ENCODE results near the gene TGM3. TPM values are rescaled to one million over a fixed set of nuclear protein-coding genes. Genes with fewer than 3 reads are reported as not detected.
"Not testable (repeated sequence)": the region's sequence is repeated elsewhere in the genome, so short reads cannot be mapped to it uniquely, and the experiment has no call there.

The TGM3 gene, protein sequence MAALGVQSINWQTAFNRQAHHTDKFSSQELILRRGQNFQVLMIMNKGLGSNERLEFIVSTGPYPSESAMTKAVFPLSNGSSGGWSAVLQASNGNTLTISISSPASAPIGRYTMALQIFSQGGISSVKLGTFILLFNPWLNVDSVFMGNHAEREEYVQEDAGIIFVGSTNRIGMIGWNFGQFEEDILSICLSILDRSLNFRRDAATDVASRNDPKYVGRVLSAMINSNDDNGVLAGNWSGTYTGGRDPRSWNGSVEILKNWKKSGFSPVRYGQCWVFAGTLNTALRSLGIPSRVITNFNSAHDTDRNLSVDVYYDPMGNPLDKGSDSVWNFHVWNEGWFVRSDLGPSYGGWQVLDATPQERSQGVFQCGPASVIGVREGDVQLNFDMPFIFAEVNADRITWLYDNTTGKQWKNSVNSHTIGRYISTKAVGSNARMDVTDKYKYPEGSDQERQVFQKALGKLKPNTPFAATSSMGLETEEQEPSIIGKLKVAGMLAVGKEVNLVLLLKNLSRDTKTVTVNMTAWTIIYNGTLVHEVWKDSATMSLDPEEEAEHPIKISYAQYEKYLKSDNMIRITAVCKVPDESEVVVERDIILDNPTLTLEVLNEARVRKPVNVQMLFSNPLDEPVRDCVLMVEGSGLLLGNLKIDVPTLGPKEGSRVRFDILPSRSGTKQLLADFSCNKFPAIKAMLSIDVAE
- not detected in 2 replicates for total RNA-seq (2014; rRNA removed; shearing (Covaris generic))

DNA sequence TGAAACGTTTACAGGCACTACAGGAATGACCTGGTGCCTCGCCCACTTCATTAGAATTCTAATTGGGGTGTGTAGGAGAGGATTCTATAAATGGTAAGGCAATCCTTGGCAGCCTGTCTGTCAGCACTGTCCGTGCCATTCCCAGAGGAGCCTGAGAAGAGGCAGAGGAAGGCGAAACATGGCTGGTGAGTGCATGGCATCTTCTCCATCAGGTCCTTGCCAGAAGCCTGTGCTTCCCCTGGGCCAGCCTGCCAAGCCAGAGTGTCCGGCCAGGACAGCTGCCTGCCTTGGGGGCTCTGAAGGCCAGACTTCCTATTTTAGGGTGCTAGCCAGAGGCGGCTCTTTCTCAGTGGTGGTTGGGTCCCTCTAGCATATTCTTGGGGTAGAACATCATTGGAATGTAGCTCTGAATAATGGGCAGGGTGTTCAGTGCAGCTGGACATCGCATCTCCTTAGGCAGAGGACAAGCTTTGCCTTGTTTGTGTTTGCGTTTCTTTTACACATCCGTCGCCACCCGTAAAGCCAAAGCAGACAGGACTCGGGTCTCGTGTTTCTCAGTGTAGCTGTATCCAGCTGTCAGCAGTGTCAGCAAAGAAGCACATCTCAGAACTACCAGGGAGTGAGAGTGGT, at the start of gene TGM3:
Gene TGM3 (plus strand): TSS at position 116 of the 630 bp plus-strand sequence. CDS start 63 bp downstream, at position 179.
- H3K27ac ChIP-seq, result no peak within 1 kb of the TSS
- H3K4me3 ChIP-seq, result no peak within 1 kb of the TSS
- no peaks in the 10 kb centered on the region for H3K36me3 ChIP-seq
- no peaks in the 10 kb centered on the region for H3K4me1 ChIP-seq
- H3K27me3 ChIP-seq, result peaks cover 13% of the 10 kb centered on the region; the same call in 1 of the 2 replicates
- DNase-seq, result no peak
- H3K9me3 ChIP-seq (replicated peaks), result no peaks in the 10 kb centered on the region

DNA sequence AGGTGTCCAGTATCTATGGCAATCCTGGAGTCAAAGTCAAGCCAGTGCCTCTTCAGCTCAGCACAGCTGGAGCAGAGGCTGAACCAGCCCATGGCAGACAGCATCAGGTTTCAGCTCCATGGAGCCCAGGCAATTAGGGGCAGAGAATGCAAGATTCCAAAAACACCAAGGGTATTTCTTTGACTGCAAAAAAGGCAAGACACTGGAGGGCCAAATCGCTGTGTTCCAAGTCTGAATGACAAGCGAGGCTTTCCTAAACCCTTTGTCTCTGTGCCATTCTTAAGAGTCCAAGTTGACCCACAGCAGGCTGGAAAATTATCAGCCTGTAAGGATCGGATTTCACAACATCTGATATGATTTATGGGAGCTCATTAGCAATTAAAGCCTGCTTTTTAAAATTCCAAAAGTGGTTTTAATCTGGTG, 49.7 kb upstream of the TGM3 start:
- Histone ChIP-seq H3K9me3 (replicated peaks) (no peaks in the 10 kb centered on the region), H3K27ac (no peak overlapping the region), H3K4me1 (no peaks in the 10 kb centered on the region), H3K4me3 (no peak overlapping the region), H3K27me3 (no peaks in the 10 kb centered on the region), H3K36me3 (no peaks in the 10 kb centered on the region)
- peak in 1 of 2 experiments; percentile 37 for DNase-seq

DNA sequence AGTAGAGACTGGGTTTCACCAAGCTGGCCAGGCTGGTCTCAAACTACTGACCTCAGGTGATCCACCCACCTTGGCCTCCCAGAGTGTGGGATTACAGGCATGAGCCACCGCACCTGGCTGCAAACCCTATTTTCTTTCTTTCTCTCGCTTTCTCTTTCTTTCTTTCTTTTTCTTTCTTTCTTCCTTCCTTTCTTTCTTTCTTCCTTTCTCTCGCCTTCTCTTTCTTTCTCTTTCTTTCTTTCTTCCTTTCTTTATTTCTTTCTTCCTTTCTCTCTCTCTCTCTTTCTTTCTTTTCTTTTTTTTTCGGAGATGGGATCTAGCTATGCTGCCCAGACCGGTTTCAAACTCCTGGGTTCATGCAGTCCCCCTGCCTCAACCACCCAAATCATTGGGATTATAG, 47.0 kb upstream of the TGM3 start:
- H3K9me3 ChIP-seq (replicated peaks), result no peaks in the 10 kb centered on the region
- H3K36me3 ChIP-seq, result no peaks in the 10 kb centered on the region
- DNase-seq, result no peak
- H3K27me3 ChIP-seq, result no peaks in the 10 kb centered on the region
- no peak overlapping the region for H3K4me3 ChIP-seq
- H3K27ac ChIP-seq, result no peak overlapping the region
- H3K4me1 ChIP-seq, result no peaks in the 10 kb centered on the region

DNA sequence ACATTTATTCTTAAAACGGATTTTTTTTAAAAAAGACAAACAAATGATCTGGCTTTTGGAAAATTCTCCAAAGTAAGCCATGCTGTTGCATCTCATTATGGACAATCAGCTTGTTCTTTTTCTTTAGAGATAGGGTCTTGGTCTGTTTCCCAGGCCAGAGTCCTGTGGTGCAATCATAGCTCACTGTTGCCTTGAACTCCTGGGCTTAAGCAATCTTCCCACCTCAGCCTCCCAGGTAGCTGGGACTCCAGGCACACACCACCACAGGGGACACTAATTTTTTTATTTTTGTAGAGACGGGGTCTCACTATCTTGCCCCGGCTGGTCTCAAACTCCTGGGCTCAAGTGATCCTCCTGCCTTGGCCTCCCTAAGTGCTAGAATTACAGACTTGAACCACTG, 45.9 kb upstream of the TGM3 start:
- no peak overlapping the region for H3K27ac ChIP-seq
- H3K36me3 ChIP-seq, result no peaks in the 10 kb centered on the region
- no peaks in the 10 kb centered on the region for H3K9me3 ChIP-seq (replicated peaks)
- no peaks in the 10 kb centered on the region for H3K27me3 ChIP-seq
- H3K4me1 ChIP-seq, result no peaks in the 10 kb centered on the region
- DNase-seq, result no peak
- H3K4me3 ChIP-seq, result no peak overlapping the region

DNA sequence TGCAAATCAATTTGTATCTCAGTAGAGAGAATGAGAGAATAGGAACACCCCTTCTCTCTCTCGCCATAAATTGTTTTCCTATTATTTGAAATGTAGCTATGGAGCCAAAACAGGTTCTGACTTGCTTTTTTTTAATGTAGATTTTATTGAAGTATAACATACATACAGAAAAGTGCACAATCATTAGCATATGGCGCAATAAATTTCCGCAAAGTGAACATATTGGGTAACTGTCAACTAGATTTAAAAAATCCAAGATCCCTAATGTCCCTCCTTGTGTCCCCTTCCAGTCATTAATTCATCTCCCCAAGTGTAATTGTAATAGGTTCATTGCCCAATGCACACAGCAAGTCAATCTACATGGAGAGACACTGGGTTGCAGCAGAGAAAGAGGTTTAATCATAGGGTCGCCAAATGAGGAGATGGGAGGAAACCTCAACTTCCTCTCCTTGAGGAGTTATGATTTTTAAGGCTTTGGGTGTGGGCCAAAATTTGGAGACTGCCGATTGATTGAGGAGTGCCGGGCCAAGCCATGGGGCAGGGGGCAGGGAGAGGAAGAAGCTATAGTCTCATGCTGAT, 43.3 kb upstream of the TGM3 start:
- Histone ChIP-seq H3K36me3 (no peaks in the 10 kb centered on the region), H3K4me1 (no peaks in the 10 kb centered on the region), H3K27ac (no peak overlapping the region), H3K4me3 (no peak overlapping the region), H3K9me3 (replicated peaks) (no peaks in the 10 kb centered on the region), H3K27me3 (no peaks in the 10 kb centered on the region)
- no peak for DNase-seq

DNA sequence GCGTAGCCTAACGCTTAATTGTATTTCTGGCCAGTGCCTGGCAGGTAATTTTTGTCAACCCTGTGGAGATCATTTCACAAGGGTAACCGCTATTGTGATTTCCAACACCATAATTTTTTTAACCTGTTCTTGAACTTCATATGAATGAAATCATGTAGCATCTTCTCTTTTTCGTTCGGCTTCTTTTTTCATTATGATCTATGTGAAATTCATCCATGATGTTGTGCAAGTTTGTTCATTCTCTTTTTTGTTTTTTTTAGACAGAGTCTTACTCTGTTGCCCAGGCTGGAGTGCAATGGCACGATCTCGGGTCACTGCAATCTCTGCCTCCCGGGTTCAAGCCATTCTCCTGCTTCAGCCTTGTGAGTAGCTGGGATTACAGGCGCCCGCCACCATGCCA, 42.5 kb upstream of the TGM3 start:
- DNase-seq, result no peak
- Histone ChIP-seq H3K36me3 (no peaks in the 10 kb centered on the region), H3K27ac (no peak overlapping the region), H3K9me3 (replicated peaks) (no peaks in the 10 kb centered on the region), H3K4me3 (no peak overlapping the region), H3K27me3 (no peaks in the 10 kb centered on the region), H3K4me1 (no peaks in the 10 kb centered on the region)

DNA sequence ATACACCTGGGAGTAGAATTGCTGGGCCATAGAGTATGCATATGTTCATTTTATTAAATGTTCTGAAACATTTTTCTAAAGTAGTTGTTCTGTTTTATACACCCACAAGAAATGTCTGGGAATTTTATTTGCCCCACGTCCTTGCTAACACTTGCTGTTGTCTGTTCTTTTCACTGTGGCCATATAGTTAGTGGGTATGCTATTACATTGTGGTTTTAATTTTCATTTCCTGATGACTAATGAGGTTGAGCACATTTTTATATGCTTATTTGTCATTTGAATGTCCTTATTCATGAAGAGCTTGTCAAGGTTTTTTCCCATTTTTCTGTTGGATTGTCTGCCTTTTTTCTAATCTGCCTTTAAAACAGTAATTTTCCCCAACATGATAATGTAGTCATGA, 41.5 kb upstream of the TGM3 start:
- H3K36me3 ChIP-seq, result no peaks in the 10 kb centered on the region
- no peak overlapping the region for H3K27ac ChIP-seq
- H3K4me3 ChIP-seq, result no peak overlapping the region
- no peaks in the 10 kb centered on the region for H3K9me3 ChIP-seq (replicated peaks)
- DNase-seq, result no peak
- no peaks in the 10 kb centered on the region for H3K4me1 ChIP-seq
- no peaks in the 10 kb centered on the region for H3K27me3 ChIP-seq

DNA sequence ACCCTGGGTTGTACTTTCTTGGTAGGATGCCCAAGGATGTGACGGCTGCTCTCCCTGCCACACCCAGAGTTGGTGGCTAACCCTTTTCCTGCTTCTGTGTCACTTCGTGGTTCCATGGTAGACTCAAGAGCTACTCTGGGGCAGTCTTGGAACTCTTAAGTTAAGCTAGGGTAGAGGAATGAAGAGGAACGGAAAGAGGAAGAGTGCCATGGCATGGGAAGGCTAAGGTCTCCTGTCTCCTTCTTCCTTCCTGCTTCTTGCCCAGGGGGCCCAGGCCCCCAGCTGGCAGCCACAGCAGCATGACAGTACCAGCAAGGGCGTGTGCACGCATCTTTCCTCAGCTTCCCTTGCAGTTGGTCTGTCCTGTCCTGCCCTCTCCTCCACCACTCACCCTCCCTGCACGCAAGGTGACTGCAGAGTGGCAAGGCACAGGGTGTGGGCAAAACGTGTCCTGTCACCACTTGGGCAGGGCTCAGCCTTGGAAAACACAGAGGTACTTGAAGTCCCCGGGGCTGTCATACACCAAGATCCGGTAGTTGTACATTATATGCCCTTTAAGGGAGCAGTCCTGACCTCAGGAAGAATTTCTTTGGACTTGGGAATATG, 39.8 kb upstream of the TGM3 start:
- Histone ChIP-seq H3K4me3 (no peak overlapping the region), H3K4me1 (no peaks in the 10 kb centered on the region), H3K27ac (no peak overlapping the region), H3K27me3 (no peaks in the 10 kb centered on the region), H3K36me3 (no peaks in the 10 kb centered on the region), H3K9me3 (replicated peaks) (no peaks in the 10 kb centered on the region)
- DNase-seq, result no peak

DNA sequence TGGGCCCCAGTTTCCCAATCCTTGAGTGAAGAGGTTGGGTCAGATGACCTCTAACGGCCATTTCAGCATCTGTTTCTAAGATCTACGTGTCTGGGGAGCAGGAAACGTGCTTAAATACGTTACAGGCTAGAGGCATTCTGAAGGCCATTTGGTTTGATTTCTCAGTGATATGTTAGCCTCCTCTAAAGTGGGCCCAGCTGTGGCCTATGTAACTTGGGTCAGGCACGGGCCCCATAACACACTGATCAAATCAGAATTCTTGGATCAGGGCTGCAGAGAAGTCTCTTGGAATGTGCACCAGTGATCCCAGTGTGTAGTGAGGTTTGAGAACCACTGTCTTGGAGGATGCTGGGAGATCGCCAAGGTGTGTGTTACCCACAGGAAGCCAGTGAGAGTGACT, 36.1 kb upstream of the TGM3 start:
- no peak for DNase-seq
- no peak overlapping the region for H3K27ac ChIP-seq
- no peaks in the 10 kb centered on the region for H3K36me3 ChIP-seq
- H3K4me1 ChIP-seq, result no peaks in the 10 kb centered on the region
- no peak overlapping the region for H3K4me3 ChIP-seq
- no peaks in the 10 kb centered on the region for H3K27me3 ChIP-seq
- no peaks in the 10 kb centered on the region for H3K9me3 ChIP-seq (replicated peaks)

DNA sequence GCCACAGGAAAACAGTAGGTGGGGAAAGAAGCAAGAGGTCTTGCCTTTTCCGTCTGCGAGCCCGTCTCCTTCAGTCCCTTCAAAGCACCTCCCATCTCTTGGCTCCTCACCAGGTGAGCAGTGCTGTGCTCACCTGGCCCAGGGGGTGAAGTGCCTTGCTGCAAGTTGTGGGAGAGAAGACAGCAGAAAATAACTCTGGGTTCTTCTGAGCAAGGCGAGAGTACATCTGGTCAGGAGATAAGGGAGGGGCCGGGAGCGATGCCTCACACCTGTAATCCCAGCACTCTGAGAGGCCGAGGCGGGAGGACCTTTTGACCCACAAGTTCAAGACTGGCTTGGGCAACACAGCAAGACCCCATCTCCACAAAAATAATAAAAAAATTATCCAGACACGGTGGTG, 35.6 kb upstream of the TGM3 start:
- Histone ChIP-seq H3K36me3 (no peaks in the 10 kb centered on the region), H3K27me3 (no peaks in the 10 kb centered on the region), H3K9me3 (replicated peaks) (no peaks in the 10 kb centered on the region), H3K4me1 (no peaks in the 10 kb centered on the region), H3K4me3 (no peak overlapping the region), H3K27ac (no peak overlapping the region)
- no peak for DNase-seq

DNA sequence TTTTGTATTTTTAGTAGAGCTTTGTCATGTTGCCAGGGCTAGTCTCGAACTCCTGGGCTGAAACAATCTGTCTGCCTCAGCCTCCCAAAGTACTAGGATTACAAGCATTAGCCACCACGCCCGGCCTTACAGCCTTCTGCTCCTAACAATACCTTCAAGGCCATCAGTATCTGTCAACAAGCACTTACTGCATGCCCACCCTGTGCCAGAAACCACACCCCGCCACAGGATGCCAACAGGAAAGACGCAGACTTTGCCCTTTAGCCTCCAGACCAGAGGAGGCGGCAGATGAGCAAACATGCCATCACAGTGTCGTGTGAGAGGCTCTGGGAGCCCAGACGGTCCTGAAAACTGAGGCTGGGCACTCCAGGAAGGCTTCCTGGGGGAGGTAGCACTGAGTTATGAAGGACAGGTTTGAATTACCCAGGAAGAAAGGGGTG, 34.7 kb upstream of the TGM3 start:
- no peaks in the 10 kb centered on the region for H3K9me3 ChIP-seq (replicated peaks)
- no peak overlapping the region for H3K4me3 ChIP-seq
- no peaks in the 10 kb centered on the region for H3K36me3 ChIP-seq
- H3K4me1 ChIP-seq, result no peaks in the 10 kb centered on the region
- no peak overlapping the region for H3K27ac ChIP-seq
- H3K27me3 ChIP-seq, result no peaks in the 10 kb centered on the region
- no peak for DNase-seq

DNA sequence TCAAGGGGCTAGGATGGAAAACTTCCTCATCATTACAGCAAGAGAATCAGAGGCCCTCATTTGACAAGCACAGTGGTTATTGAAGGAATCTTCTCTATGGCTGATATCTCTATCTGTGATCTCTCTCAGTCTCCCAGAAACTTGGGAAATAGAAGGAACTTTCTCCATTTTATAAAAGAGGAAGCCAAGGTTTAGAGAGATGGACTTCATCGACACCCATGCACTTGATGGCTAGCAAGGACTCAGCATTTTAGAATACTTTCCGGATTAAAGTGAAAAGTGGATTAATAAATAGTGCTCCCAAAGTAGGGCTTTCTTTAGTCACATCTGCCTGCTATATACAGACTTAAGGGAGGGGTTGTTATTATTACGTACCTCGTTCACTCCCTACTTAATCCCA, 34.2 kb upstream of the TGM3 start:
- H3K4me1 ChIP-seq, result no peaks in the 10 kb centered on the region
- H3K27me3 ChIP-seq, result no peaks in the 10 kb centered on the region
- H3K4me3 ChIP-seq, result no peak overlapping the region
- H3K36me3 ChIP-seq, result no peaks in the 10 kb centered on the region
- no peak for DNase-seq
- H3K9me3 ChIP-seq (replicated peaks), result no peaks in the 10 kb centered on the region
- H3K27ac ChIP-seq, result no peak overlapping the region

DNA sequence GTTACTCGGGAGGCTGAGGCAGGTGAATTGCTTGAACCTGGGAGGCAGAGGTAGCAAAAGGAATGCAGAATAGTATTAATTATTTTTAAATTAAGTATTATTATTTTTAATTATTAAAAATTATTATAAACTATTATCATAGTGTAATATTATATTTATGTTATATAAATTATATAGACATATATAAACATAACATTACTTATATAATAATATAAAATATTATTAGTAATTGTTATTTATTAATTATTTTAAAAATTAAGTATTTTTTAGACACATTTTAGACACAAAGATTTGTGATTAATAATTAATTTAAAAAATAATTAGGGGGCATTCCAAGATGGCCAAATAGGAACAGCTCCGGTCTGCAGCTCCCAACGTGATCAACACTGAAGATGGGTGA, 31.7 kb upstream of the TGM3 start:
- DNase-seq, result no peak
- H3K9me3 ChIP-seq (replicated peaks), result no peaks in the 10 kb centered on the region
- H3K27me3 ChIP-seq, result no peaks in the 10 kb centered on the region
- no peaks in the 10 kb centered on the region for H3K4me1 ChIP-seq
- no peaks in the 10 kb centered on the region for H3K36me3 ChIP-seq
- no peak overlapping the region for H3K27ac ChIP-seq
- H3K4me3 ChIP-seq, result no peak overlapping the region

DNA sequence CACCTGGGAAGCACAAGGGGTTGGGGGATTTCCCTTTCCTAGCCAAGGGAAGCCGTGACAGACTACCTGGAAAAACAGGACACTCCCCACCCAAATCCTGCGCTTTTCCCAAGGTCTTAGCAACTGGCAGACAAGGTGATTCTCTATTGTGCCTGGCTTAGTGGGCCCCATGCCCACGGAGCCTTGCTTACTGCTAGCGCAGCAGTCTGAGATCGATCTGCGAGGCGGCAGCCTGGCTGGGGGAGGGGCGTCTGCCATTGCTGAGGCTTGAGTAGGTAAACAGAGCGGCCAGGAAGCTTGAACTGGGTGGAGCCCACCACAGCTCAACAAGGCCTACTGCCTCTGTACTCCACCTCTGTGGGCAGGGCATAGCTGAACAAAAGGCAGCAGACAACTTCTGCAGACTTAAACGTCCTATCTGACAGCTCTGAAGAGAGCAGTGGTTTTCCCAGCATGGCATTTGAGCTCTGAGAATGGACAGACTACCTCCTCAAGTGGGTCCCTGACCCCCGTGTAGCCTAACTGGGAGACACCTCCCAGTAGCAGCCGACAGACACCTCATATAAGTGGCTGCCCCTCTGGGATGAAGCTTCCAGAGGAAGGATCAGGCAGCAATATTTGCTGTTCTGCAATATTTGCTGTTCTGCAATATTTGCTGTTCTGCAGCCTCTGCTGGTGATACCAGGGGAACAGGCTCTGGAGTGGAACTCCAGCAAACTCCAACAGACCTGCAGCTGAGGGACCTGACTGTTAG, 31.0 kb upstream of the TGM3 start:
- not testable (repeated sequence) for DNase-seq; H3K27me3 ChIP-seq; H3K4me1 ChIP-seq; H3K9me3 ChIP-seq (replicated peaks); H3K36me3 ChIP-seq; H3K27ac ChIP-seq; H3K4me3 ChIP-seq

Data from SJCRH30 (cell line).